OCI-LY7 (cell line): ENCODE data around the gene NTM. TPM values are rescaled to one million over a fixed set of nuclear protein-coding genes. Genes with fewer than 3 reads are reported as not detected.

Experiments used
- BruUV-seq: library from RNA; stranded (reverse); fragments of 400-500 nt; replicated peaks from 2 replicates; lab custom pipeline; 2021; lab: Mats Ljungman, UMichigan
- CTCF ChIA-PET: fragments of 300-600 bp; sonication (Branson Sonifier 250); formaldehyde crosslinking; loops from one replicate; lab custom pipeline; 2022; ENCODE audit warnings: antibody characterized with exemption; ENCODE audit not compliant: unreplicated experiment; lab: Charles Lee
- POLR2A ChIA-PET: fragments of 300-600 bp; sonication (Branson Sonifier 250); formaldehyde crosslinking; loops from one replicate; lab custom pipeline; 2022; ENCODE audit warnings: antibody characterized with exemption; lab: Charles Lee
- DNase-seq: peaks from one replicate; pipeline ENCODE4 v3.0.0-alpha.2; 2015; ENCODE audit warnings: low spot score
- H2AFZ ChIP-seq: fragments of 200-600 bp; sonication (generic), shearing (Covaris generic); 2 replicates; pipeline ENCODE4 v1.6.1; 2014; ENCODE audit warnings: mild to moderate bottlenecking, antibody characterized with exemption, low read length, moderate library complexity
- H3K27ac ChIP-seq: fragments of 200-600 bp; sonication (generic); 2 replicates; pipeline ENCODE4 v1.5.1; 2014; ENCODE audit warnings: mixed run types, low read depth, mild to moderate bottlenecking, moderate library complexity, low read length, inconsistent platforms; ENCODE audit not compliant: poor library complexity, severe bottlenecking
- H3K36me3 ChIP-seq: fragments of 200-600 bp; sonication (generic); 2 replicates; pipeline ENCODE4 v1.6.1; 2014; ENCODE audit warnings: mild to moderate bottlenecking, antibody characterized with exemption, low read length, moderate library complexity, mixed read lengths; ENCODE audit not compliant: insufficient read depth
- H3K4me1 ChIP-seq: fragments of 200-600 bp; sonication (generic); 2 replicates; pipeline ENCODE4 v1.5.1; 2014; ENCODE audit warnings: mild to moderate bottlenecking, low read length; ENCODE audit not compliant: insufficient read depth, poor library complexity, severe bottlenecking
- H3K4me2 ChIP-seq: fragments of 200-600 bp; sonication (generic); 2 replicates; pipeline ENCODE4 v1.6.1; 2014; ENCODE audit warnings: mild to moderate bottlenecking, low read length
- H3K4me3 ChIP-seq: fragments of 200-600 bp; sonication (generic); 2 replicates; pipeline ENCODE4 v1.5.1; 2014; ENCODE audit warnings: mild to moderate bottlenecking, low read depth, low read length; ENCODE audit not compliant: poor library complexity, severe bottlenecking
- H3K79me2 ChIP-seq: fragments of 200-600 bp; sonication (generic); 2 replicates; pipeline ENCODE4 v1.6.1; 2016; ENCODE audit warnings: low read depth, mild to moderate bottlenecking, low read length, moderate library complexity, mixed read lengths; ENCODE audit not compliant: insufficient read depth
- H3K9me2 ChIP-seq: fragments of 200-600 bp; sonication (generic); 2 replicates; pipeline ENCODE4 v1.6.1; 2016; ENCODE audit warnings: mild to moderate bottlenecking, low read length, mixed read lengths; ENCODE audit not compliant: insufficient read depth
- H3K9me3 ChIP-seq: fragments of 200-600 bp; sonication (generic); 2 replicates; pipeline ENCODE4 v1.6.1; 2014; ENCODE audit warnings: mild to moderate bottlenecking, mixed run types, low read length, mixed read lengths
- H4K20me1 ChIP-seq: fragments of 200-600 bp; sonication (generic); 2 replicates; pipeline ENCODE4 v1.6.1; 2014; ENCODE audit warnings: mild to moderate bottlenecking, antibody characterized with exemption, low read length, moderate library complexity, mixed read lengths; ENCODE audit not compliant: insufficient read depth
- CTCF ChIP-seq: fragments of 200-600 bp; sonication (generic); conservative IDR thresholded peaks from 2 replicates; pipeline ENCODE4 v1.5.1; 2014; ENCODE audit warnings: mild to moderate bottlenecking, antibody characterized with exemption, low read length, moderate library complexity, mixed read lengths
- EZH2phosphoT487 ChIP-seq: fragments of 200-600 bp; sonication (generic); IDR thresholded peaks from 2 replicates; pipeline ENCODE4 v1.6.1; 2018; ENCODE audit warnings: low read depth, borderline replicate concordance, mild to moderate bottlenecking, mixed run types, antibody characterized with exemption, low read length, moderate library complexity, mixed read lengths
- intact Hi-C: fragments of 100-400 bp; cut with micrococcal nuclease; formaldehyde crosslinking; loops from one replicate; pipeline ENCODE4 v1.10.0; 2022; ENCODE audit not compliant: unreplicated experiment
- total RNA-seq, 2 experiments: library from RNA; depleted of rRNA in 1 of 2; stranded (reverse); fragments of >200 nt in 1 of 2; shearing (Covaris generic) in 1 of 2; gene quantifications; 2 replicates each; pipeline ENCODE4 v1.2.3, GENCODE V29; 2014 to 2022

NTM gene
- total RNA-seq, 2 experiments from 2014 or later = not detected

- CTCF ChIA-PET = no interaction called here
- no peak for TF ChIP-seq EZH2phosphoT487
- TF ChIP-seq CTCF = no peak
- Histone ChIP-seq H3K9me3 (no peaks in the 10 kb centered on the region), H3K27ac (no peak overlapping the region), H3K4me2 (no peak overlapping the region), H3K36me3 (no peaks in the 10 kb centered on the region), H2AFZ (no peak overlapping the region), H4K20me1 (no peaks in the 10 kb centered on the region), H3K79me2 (no peaks in the 10 kb centered on the region), H3K4me1 (no peaks in the 10 kb centered on the region), H3K4me3 (no peak overlapping the region), H3K9me2 (no peaks in the 10 kb centered on the region)
- POLR2A ChIA-PET = interaction anchor here (0.6 to 1.3 kb wide), 5 partner anchors 11 to 30 kb away, joined by 3 to 6 read pairs (median 3); no protein-coding TSS in a partner anchor
- no peak for DNase-seq
- intact Hi-C loops = no loop called here
- no TSS peak for BruUV-seq
These were observed 100.0 kb downstream of the NTM start for GRCh38 chr11:131470216-131470925.

- intact Hi-C loops = no loop called here
- no peaks in the 10 kb centered on the region for H3K9me2 ChIP-seq
- ChIA-PET POLR2A (no interaction called here), CTCF (no interaction called here)
- BruUV-seq = no TSS peak
- H3K79me2 ChIP-seq = no peaks in the 10 kb centered on the region
- H3K4me3 ChIP-seq = no peak overlapping the region
- H3K9me3 ChIP-seq = no peaks in the 10 kb centered on the region
- H3K4me1 ChIP-seq = no peaks in the 10 kb centered on the region
- no peaks in the 10 kb centered on the region for H4K20me1 ChIP-seq
- H3K4me2 ChIP-seq = no peak overlapping the region
- H3K27ac ChIP-seq = no peak overlapping the region
- DNase-seq = no peak
- H3K36me3 ChIP-seq = no peaks in the 10 kb centered on the region
- H2AFZ ChIP-seq = no peak overlapping the region
- TF ChIP-seq CTCF (no peak), EZH2phosphoT487 (no peak)
These were observed 101.6 kb downstream of the NTM start for GRCh38 chr11:131471976-131472375.

DNA sequence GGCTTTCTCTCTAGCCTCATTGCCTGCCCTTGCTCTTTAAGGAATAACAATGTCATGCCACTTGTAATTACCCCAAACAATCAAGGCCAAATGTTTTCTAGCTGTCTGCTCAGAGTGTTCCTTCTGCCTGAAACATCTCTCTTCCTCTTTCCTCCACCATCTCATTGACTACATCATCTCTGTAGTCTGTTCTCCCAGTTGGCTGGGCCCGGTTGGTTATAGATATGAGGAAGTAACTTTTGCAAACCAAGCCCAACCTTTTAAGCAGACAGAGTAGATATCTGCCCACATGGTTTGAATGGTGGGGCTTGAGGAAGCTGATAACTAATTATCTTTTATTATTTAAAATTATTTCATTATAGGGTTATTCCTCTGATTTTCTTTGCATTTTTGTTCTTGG lies 104.5 kb downstream of the NTM start:
- H3K27ac ChIP-seq = no peak overlapping the region
- H3K9me3 ChIP-seq = no peaks in the 10 kb centered on the region
- no peaks in the 10 kb centered on the region for H4K20me1 ChIP-seq
- no peak overlapping the region for H3K4me2 ChIP-seq
- no peak overlapping the region for H2AFZ ChIP-seq
- H3K36me3 ChIP-seq = no peaks in the 10 kb centered on the region
- DNase-seq = no peak
- POLR2A ChIA-PET = no interaction called here
- BruUV-seq = no TSS peak
- CTCF ChIA-PET = no interaction called here
- no peaks in the 10 kb centered on the region for H3K9me2 ChIP-seq
- no peaks in the 10 kb centered on the region for H3K79me2 ChIP-seq
- H3K4me3 ChIP-seq = no peak overlapping the region
- TF ChIP-seq CTCF (no peak), EZH2phosphoT487 (no peak)
- intact Hi-C loops = no loop called here
- H3K4me1 ChIP-seq = no peaks in the 10 kb centered on the region
